Esophagus muscularis mucosa (tissue), 4 donors: Measurements from ENCODE around the gene NT5DC1.

Source experiments
- EP300 ChIP-seq: sonication (generic); formaldehyde crosslinking; IDR thresholded peaks from one replicate; pipeline ENCODE4 v1.6.1; 2017; ENCODE audit warnings: antibody characterized with exemption
- POLR2A ChIP-seq: fragments of 450-650 bp; IDR thresholded peaks from one replicate; pipeline ENCODE4 v1.6.1; 2017; ENCODE audit warnings: antibody characterized with exemption, moderate library complexity, mild to moderate bottlenecking, low read depth
- POLR2AphosphoS5 ChIP-seq, 2 donors: sonication (generic); formaldehyde crosslinking; IDR thresholded peaks; one replicate each; pipeline ENCODE4 v1.6.1; 2017; ENCODE audit warnings: antibody characterized with exemption in 2 of 2
- TF ChIP-seq, protein P1 (sequence below), 3 experiments: fragments of 200-600 bp in 2 of 3; fragments of 450-650 bp in 1 of 3; sonication (generic) in 2 of 3; IDR thresholded peaks; one replicate each; pipeline ENCODE4 v1.5.1; 2017 to 2019; ENCODE audit warnings: antibody characterized with exemption in 3 of 3, mild to moderate bottlenecking in 2 of 3, moderate library complexity in 1 of 3

DNA sequence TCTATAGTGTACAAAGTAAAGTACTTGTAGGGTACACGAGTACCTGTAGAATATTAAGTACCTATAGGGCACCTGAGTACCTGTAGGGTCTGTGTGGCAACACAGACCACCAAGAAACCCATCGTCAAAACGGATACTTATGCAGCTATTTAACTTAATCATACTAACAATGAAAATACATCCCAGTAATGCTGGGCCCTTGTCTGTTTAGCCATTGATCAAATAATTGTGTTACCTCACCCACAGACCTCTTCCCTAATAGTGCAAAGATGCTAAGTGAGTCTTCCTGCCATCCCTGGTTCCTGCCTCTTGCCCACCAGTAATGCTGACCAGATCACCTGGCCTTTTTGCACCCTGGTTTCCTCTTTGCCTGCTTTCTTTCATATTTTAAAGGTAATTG lies 32.8 kb downstream of the NT5DC1 start:
- TF ChIP-seq POLR2A (no peak), EP300 (no peak), POLR2AphosphoS5 (IDR thresholded peaks at IDR 0.05) (no peak)
- TF ChIP-seq, protein P1, sequence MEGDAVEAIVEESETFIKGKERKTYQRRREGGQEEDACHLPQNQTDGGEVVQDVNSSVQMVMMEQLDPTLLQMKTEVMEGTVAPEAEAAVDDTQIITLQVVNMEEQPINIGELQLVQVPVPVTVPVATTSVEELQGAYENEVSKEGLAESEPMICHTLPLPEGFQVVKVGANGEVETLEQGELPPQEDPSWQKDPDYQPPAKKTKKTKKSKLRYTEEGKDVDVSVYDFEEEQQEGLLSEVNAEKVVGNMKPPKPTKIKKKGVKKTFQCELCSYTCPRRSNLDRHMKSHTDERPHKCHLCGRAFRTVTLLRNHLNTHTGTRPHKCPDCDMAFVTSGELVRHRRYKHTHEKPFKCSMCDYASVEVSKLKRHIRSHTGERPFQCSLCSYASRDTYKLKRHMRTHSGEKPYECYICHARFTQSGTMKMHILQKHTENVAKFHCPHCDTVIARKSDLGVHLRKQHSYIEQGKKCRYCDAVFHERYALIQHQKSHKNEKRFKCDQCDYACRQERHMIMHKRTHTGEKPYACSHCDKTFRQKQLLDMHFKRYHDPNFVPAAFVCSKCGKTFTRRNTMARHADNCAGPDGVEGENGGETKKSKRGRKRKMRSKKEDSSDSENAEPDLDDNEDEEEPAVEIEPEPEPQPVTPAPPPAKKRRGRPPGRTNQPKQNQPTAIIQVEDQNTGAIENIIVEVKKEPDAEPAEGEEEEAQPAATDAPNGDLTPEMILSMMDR (IDR thresholded peaks at IDR 0.05) = no peak
